NCI-H128 (cell line): ENCODE measurements around the gene CCND3.
"Not testable (repeated sequence)": the region's sequence is repeated elsewhere in the genome, so short reads cannot be mapped to it uniquely, and the experiment has no call there.

ENCODE experiments used
- DNase-seq: peaks from one replicate; lab custom pipeline; 2025; ENCODE audit not compliant: unreplicated experiment; lab: John Stamatoyannopoulos, UW

The CCND3 gene

DNA sequence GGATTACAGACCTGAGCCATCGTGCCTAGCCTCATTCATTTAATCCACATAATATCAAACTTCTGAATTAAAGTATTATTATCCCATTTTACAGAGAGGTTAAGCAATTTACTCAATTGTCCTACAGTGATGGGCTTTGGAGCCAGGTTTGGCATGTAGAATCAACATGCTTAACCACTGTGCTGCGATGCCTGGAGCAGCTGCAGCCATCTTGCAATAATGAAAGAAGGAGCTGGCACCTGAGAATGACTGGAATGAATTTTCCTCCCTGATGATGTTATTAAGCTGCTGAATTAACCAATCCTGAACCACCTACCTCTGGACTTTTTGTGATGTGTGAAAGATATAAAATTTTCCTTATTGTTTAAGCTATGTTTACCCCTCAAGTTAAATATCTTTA is 13.1 kb upstream of the CCND3 start:
- no peak for DNase-seq

- DNase-seq: no peak
Observed at GRCh38 chr6:41947581-41948220, 6.1 kb upstream of the CCND3 start.

- DNase-seq: no peak
Observed at GRCh38 chr6:41943456-41943855, 1.8 kb upstream of the CCND3 start.

DNA sequence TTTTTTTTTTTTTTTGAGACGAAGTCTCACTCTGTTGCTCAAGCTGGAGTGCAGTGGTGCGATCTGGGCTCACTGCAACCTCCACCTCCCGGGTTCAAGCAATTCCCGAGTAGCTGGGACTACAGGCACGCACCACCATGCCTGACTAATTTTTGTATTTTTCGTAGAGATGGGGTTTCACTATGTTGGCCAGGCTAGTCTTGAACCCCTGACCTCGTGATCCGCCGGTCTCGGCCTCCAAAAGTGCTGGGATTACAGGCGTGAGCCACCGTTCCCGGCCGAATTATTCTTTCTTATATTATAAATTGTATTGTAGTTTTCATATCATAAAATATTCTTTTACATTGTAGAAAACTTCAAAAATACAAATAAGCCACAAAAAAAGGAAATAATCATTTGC is 1.3 kb upstream of the CCND3 start:
- DNase-seq: not testable (repeated sequence)

DNA sequence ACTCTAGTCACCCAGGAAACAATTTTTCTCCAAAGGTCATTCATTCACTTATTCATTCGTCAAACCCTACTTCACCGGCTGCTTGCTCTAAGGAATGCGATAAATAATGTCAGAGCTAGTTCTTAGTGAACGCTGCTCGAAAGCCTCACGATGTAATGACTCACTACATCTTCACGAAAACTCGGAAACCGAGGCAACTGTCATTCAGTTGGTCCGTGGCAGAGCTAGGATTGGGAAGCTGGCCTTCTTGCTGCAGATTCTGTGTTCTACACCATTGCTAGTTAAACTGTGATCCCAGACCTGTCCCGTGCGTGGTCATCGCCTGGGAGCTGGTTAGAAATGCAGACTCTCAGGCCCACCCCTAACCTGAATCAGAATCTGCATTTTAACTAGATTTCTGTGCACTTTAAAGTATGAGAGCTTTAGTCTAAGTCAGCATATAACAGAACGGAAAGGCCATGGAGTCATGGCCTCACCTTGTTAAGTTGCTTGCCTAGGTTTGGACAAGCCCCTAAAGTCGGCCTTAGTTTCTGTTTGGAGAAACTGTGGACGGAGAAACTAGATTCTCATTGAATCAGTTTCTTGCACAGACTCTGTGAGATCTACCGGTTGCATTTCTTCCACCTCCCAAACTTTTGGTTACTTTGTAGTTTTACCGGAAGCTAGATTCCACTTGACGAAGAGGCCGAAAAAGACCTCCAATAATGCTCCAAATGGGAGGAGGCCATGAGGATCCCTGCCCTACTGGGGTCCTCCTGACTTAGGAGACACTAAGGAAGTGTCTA is 651 bp upstream of the CCND3 start:
- no peak for DNase-seq

GRCh38 chr6:41940759-41941279 is 789 bp downstream of the CCND3 start:
- no peak for DNase-seq

DNA sequence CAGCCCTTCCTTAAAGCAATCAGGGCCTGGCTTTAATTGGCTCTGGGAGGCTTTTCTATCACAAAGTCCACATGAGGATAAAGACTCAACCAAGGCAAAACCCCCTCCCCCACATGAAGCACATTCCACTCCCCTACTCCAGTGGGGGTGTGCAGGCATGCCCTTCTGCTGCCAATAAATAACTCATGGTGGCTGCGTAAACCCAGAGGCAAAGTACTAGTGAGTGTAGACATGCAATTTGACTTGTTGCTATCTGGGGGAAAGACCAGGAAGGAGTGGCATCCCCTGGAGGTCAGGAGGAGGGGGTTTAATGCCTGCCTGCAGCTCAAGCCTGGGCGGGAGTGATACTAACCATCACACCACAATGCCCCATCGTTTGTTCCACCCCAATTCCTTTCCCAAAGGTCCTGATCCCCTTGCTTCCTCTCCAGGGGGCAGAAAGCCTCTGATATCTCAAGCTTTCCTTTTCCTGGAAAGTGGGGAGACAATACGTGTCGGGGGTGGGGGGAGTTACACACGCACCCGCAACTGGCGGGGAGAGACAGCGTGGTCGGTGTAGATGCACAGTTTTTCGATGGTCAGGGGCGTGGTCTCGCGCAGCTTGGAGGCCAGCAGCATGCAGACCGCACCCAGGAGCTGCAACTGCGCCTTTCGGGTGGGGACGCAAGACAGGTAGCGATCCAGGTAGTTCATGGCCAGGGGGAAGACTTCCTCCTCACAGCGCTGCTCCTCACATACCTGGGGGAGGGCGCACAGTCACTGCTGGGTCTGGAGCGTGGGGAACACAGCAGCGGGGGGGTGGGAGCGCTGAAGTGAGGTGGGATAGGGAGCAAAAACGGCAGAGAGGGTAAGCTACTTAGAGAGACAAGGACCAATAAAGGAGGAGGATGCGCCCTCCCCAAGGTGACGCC is 1.5 kb downstream of the CCND3 start:
- DNase-seq: no peak

DNA sequence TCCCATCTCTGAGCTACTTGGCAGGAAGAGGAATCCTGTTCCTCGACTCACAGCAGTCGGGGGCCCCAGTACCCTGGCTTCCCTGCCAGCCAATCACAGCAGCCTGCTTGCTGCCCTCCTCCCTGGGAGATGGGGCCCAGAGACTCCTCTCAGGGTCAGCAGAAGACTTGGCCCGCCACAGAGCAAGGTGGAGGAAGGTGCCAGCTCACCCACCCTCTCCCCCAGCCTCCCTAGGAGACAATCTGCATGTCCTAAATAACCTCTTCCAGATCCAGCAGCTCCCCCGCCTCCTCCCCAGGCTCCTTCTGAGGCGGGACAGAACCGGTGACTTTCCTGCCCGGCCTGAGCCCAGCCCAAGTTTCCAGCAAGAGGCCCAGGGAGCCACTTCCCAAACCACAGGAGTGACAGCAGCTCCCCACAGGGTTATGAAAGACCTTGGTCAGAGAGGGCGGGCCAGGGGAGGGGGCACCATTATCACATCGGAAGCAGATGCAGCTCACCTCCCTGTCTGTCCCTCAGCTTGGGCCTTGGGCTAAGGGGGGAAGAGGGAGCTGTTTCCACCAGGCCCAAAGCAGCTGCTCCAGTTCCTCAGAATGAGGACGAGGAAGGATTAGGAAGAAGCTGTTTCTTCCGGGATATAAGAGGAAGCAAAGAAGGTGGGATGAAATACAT is 2.3 kb downstream of the CCND3 start:
- DNase-seq: no peak

DNA sequence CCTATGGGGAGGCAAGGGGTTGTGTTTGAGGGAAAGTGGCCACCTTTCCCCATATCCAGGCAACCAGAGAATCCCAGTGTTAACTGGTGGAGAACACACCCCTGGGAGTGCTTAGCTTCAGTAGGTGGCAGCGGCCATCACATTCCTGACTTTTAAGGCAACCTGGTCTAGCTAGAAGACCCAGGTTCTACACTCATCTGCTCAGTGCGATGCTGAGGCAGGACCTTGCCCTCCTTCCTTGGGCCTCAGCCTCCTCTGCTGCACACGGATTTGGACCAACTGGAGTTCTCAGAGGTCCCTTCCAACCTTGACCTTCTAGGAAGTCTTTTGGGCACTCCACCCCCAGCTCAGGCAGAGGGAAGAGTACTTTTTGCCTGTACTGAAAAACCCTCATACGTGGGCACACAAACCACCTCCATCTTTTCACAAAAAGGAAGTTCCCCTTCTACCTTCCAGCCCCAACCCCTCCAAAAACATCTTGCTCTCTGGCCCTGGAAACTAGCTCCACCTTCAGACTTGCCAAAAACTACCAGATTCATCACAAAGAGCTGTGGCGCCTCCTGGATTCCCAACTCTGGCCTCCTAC is 2.9 kb downstream of the CCND3 start:
- no peak for DNase-seq

GRCh38 chr6:41937861-41938574 is 3.6 kb downstream of the CCND3 start:
- DNase-seq: no peak

DNA sequence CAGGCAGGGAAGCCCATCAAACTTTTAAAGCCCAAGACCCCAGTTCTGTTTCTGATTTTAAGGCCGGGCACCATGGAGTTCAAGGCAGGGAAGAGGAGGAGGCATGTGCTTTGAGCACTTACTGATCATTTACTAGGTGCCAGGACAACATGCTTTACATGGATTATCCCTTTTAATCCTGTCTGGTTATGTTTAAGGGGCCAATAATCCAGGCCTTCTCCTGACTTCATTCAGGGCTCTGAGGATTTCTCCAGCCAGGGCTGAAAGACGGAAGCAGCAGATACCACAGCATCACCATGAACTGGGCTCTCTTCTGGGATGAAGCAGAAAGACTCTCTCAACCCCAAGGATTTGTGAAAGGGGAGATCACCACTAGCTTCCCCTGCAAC is 4.1 kb downstream of the CCND3 start:
- no peak for DNase-seq

GRCh38 chr6:41936073-41936837 is 5.4 kb downstream of the CCND3 start:
- peak; percentile 9 for DNase-seq

- no peak for DNase-seq
Observed at GRCh38 chr6:41935685-41936072, 5.9 kb downstream of the CCND3 start.

DNA sequence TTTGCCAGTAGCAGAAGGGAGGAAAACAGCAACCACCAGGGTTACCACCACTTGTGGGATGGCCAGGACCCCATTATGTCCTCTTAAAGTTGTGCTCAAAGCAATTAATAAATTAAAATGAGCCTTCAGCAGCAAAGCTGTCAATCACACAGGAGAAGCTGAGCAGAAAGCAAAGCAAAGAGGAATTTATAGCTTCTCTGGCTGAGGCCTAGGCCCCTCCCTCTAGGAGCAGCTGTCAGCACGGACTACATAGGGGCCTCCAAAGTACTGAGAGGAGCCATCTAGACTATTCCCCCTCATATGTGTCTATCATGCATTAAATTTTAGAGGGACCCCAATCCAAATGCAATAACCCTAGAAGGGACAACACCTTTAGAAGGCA is 6.4 kb downstream of the CCND3 start:
- DNase-seq: no peak

- DNase-seq: no peak
Observed at GRCh38 chr6:41934278-41935192, 7.1 kb downstream of the CCND3 start.

DNA sequence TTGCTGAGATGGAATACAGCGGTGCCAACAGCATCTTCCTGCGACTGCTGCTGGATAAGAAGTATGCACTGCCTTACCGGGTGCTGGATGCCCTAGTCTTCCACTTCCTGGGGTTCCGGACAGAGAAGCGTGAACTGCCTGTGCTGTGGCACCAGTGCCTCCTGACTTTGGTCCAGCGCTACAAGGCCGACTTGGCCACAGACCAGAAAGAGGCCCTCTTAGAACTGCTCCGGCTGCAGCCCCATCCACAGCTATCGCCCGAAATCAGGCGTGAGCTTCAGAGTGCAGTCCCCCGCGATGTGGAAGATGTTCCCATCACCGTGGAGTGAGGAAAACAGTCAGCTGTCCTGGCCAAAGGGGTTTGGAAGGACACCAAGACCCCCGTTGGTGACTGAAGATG is 9.2 kb downstream of the CCND3 start:
- DNase-seq: no peak

DNA sequence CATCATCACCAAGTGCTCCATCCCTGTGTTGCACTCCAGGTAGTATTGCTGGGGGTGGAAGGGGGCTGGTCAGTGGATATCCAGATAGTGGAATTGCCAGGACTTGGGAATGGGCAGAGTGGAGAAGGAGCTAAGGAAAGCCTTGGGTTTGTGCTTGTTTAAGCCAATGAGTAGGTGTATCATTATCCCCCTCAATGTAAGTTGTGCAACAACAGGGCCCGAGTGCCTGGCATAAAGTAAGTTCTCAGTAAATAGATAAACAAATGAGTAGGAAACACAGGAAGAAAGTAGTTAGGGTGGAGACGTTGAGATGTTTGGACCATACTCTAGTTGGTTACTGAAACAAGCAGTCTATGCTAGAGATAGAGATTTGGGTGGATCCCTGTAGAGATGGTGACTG is 9.8 kb downstream of the CCND3 start:
- DNase-seq: no peak

DNA sequence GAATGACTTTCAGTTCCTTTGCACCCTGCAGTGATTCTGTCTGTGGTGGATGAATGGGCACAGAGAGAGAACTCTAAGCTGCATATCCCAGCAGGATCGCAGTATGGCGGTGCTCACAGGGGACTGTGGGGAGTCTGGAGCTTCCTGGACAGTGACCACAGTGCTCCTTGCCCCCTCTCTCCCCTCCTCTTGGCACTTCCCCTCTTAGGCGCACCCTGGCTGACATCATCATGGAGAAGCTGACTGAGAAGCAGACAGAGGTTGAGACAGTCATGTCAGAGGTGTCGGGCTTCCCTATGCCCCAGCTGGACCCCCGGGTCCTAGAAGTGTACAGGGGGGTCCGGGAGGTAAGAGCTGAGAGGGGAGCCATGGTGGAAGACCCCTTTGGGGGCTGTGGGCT is 11.7 kb downstream of the CCND3 start:
- DNase-seq: no peak
